CD4-positive, alpha-beta T cell (primary cell): ENCODE data around the gene MPP4. TPM values are rescaled to one million over a fixed set of nuclear protein-coding genes. Genes with fewer than 3 reads are reported as not detected.

Source experiments
- ATAC-seq: fragments of 200-7000 bp; cut with Tn5 transposase; one replicate; pipeline ENCODE4 v1.10.0; 2022; ENCODE audit warnings: mild to moderate bottlenecking; ENCODE audit not compliant: poor library complexity
- CTCF ChIA-PET: fragments of 350-600 bp; sonication (Branson Sonifier 250); formaldehyde crosslinking; loops from one replicate; lab custom pipeline; 2021; ENCODE audit warnings: antibody characterized with exemption, inconsistent platforms; lab: Charles Lee
- POLR2A ChIA-PET: fragments of 350-600 bp; sonication (Branson Sonifier 250); formaldehyde crosslinking; loops from one replicate; lab custom pipeline; 2021; ENCODE audit warnings: antibody characterized with exemption, inconsistent platforms; lab: Charles Lee
- DNase-seq, 14 experiments: peaks; one replicate each; pipeline ENCODE4 v3.0.0-alpha.2; 2013 to 2020; ENCODE audit warnings: mixed read lengths in 2 of 14
- H3K27ac ChIP-seq, 2 donors: one replicate each; pipeline versions ENCODE4 v1.5.1 to v1.7.0; 2013; ENCODE audit warnings: low read length in 2 of 2, low read depth in 1 of 2, mild to moderate bottlenecking in 1 of 2
- H3K27me3 ChIP-seq, 2 experiments: 1 replicate in 1 of 2; 2 replicates in 1 of 2; pipeline versions ENCODE4 v1.6.1 to v1.7.0; 2013; ENCODE audit warnings: low read length in 2 of 2, control low read depth in 1 of 2, mild to moderate bottlenecking in 1 of 2, moderate library complexity in 1 of 2; ENCODE audit not compliant: insufficient read depth in 2 of 2, control insufficient read depth in 1 of 2
- H3K36me3 ChIP-seq: one replicate; pipeline ENCODE4 v1.6.1; 2013; ENCODE audit warnings: low read length, control low read depth; ENCODE audit not compliant: insufficient read depth
- H3K4me1 ChIP-seq: one replicate; pipeline ENCODE4 v1.6.1; 2013; ENCODE audit warnings: low read length, control low read depth; ENCODE audit not compliant: insufficient read depth
- H3K4me3 ChIP-seq: one replicate; pipeline ENCODE4 v1.5.1; 2013; ENCODE audit warnings: mild to moderate bottlenecking, low read length, moderate library complexity
- H3K9me3 ChIP-seq, 2 experiments: 1 replicate in 1 of 2; 2 replicates in 1 of 2; pipeline versions ENCODE4 v1.6.1 to v1.7.0; 2013; ENCODE audit warnings: low read length in 2 of 2, mild to moderate bottlenecking in 2 of 2, control low read depth in 1 of 2, moderate library complexity in 1 of 2; ENCODE audit not compliant: control insufficient read depth in 1 of 2, insufficient read depth in 1 of 2
- H3K27ac Mint-ChIP-seq: one replicate; pipeline ENCODE4 v1.8.0; 2020; ENCODE audit warnings: mixed read lengths
- H3K27me3 Mint-ChIP-seq: one replicate; pipeline ENCODE4 v1.8.0; 2021; ENCODE audit warnings: mixed read lengths
- H3K36me3 Mint-ChIP-seq: one replicate; pipeline ENCODE4 v1.8.0; 2021; ENCODE audit warnings: low read depth, mixed read lengths
- H3K4me1 Mint-ChIP-seq: one replicate; pipeline ENCODE4 v1.8.0; 2021; ENCODE audit warnings: low read depth, mixed read lengths
- H3K4me3 Mint-ChIP-seq: one replicate; pipeline ENCODE4 v1.8.0; 2020; ENCODE audit warnings: mild to moderate bottlenecking, mixed read lengths
- H3K9me3 Mint-ChIP-seq: one replicate; pipeline ENCODE4 v1.8.0; 2020; ENCODE audit warnings: mixed read lengths
- intact Hi-C, 2 experiments: fragments of 100-400 bp; cut with DNase I in 1 of 2; cut with micrococcal nuclease in 1 of 2; formaldehyde crosslinking; loops; one replicate each; pipeline versions ENCODE4 v1.15.1 to v1.9.0; 2023 to 2025; cut with DNase I, micrococcal nuclease
- total RNA-seq, 174 experiments: library from RNA in 2 of 174; stranded (reverse) in 2 of 174; gene quantifications; one replicate each; pipeline ENCODE4 v1.2.3 and lab custom pipeline; 2021 to 2026
- TF ChIP-seq, protein P1 (sequence below): fragments of 200-600 bp; IDR thresholded peaks from one replicate; pipeline ENCODE4 v1.8.0; 2022; ENCODE audit warnings: antibody characterized with exemption, mild to moderate bottlenecking

MPP4 gene
- total RNA-seq, 2 experiments from 2014 or later, result not detected

- H3K36me3 Mint-ChIP-seq, result peaks cover 70% of the 10 kb centered on the region
- DNase-seq, result no peak
- Histone ChIP-seq H3K27me3 (no peaks in the 10 kb centered on the region), H3K36me3 (peaks cover 36% of the 10 kb centered on the region), H3K9me3 (no peaks in the 10 kb centered on the region), H3K27ac (no peak overlapping the region), H3K4me1 (no peaks in the 10 kb centered on the region), H3K4me3 (no peak overlapping the region)
- no peak for ATAC-seq
- CTCF ChIA-PET, result no interaction called here
- TF ChIP-seq, protein P1, sequence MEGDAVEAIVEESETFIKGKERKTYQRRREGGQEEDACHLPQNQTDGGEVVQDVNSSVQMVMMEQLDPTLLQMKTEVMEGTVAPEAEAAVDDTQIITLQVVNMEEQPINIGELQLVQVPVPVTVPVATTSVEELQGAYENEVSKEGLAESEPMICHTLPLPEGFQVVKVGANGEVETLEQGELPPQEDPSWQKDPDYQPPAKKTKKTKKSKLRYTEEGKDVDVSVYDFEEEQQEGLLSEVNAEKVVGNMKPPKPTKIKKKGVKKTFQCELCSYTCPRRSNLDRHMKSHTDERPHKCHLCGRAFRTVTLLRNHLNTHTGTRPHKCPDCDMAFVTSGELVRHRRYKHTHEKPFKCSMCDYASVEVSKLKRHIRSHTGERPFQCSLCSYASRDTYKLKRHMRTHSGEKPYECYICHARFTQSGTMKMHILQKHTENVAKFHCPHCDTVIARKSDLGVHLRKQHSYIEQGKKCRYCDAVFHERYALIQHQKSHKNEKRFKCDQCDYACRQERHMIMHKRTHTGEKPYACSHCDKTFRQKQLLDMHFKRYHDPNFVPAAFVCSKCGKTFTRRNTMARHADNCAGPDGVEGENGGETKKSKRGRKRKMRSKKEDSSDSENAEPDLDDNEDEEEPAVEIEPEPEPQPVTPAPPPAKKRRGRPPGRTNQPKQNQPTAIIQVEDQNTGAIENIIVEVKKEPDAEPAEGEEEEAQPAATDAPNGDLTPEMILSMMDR, result no peak
- H3K4me3 Mint-ChIP-seq, result no peak overlapping the region
- no peaks in the 10 kb centered on the region for H3K9me3 Mint-ChIP-seq
- H3K4me1 Mint-ChIP-seq, result peaks cover 5% of the 10 kb centered on the region
- H3K27ac Mint-ChIP-seq, result no peak overlapping the region
- POLR2A ChIA-PET, result no interaction called here
- intact Hi-C loops, result no loop called here
- no peaks in the 10 kb centered on the region for H3K27me3 Mint-ChIP-seq
Measured at GRCh38 chr2:201709049-201709448, 10.6 kb upstream of the MPP4 start.

- Mint-ChIP-seq H3K27ac (no peak overlapping the region), H3K9me3 (no peaks in the 10 kb centered on the region), H3K36me3 (peaks cover 71% of the 10 kb centered on the region), H3K4me3 (no peak overlapping the region), H3K27me3 (no peaks in the 10 kb centered on the region), H3K4me1 (peaks cover 5% of the 10 kb centered on the region)
- DNase-seq, result no peak
- intact Hi-C loops, result no loop called here
- Histone ChIP-seq H3K36me3 (peaks cover 36% of the 10 kb centered on the region), H3K9me3 (no peaks in the 10 kb centered on the region), H3K4me3 (no peak overlapping the region), H3K27ac (no peak overlapping the region), H3K27me3 (no peaks in the 10 kb centered on the region), H3K4me1 (no peaks in the 10 kb centered on the region)
- TF ChIP-seq, protein P1, result no peak
- ChIA-PET CTCF (no interaction called here), POLR2A (no interaction called here)
- no peak for ATAC-seq
Measured at GRCh38 chr2:201707753-201708152, 9.3 kb upstream of the MPP4 start.

DNA sequence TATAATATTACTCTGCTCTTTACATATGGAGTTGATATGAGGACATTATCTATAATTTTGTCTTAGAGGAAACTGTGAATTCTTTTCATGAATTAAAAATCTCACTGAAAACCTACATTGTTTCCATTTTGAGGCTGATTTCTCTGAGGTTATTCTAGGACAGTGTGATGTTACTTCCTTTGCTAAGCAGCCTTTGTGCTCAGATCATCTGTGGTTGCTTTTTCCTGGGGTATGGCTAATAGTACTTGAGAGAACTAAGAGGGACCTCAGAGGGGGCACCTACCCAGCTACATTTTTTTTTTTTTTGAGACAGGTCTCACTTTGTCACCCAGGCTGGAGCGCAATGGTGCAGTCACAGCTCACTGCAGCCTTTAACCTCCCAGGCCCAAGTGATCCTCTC, 8.7 kb upstream of the MPP4 start:
- Histone ChIP-seq H3K4me3 (no peak overlapping the region), H3K27ac (no peak overlapping the region), H3K4me1 (no peaks in the 10 kb centered on the region), H3K9me3 (no peaks in the 10 kb centered on the region), H3K27me3 (no peaks in the 10 kb centered on the region), H3K36me3 (peaks cover 36% of the 10 kb centered on the region)
- POLR2A ChIA-PET, result no interaction called here
- DNase-seq, result no peak
- H3K27me3 Mint-ChIP-seq, result no peaks in the 10 kb centered on the region
- H3K4me3 Mint-ChIP-seq, result no peak overlapping the region
- intact Hi-C loops, result no loop called here
- CTCF ChIA-PET, result no interaction called here
- peaks cover 71% of the 10 kb centered on the region for H3K36me3 Mint-ChIP-seq
- peaks cover 5% of the 10 kb centered on the region for H3K4me1 Mint-ChIP-seq
- TF ChIP-seq, protein P1, result no peak
- H3K9me3 Mint-ChIP-seq, result no peaks in the 10 kb centered on the region
- no peak for ATAC-seq
- H3K27ac Mint-ChIP-seq, result no peak overlapping the region
